Thyroid gland (tissue), 4 donors: ENCODE measurements around the gene INO80C.

Experiments used
- CTCF ChIP-seq, 6 experiments: fragments of 200-600 bp in 3 of 6; fragments of 450-650 bp in 3 of 6; sonication (generic) in 3 of 6; IDR thresholded peaks; one replicate each; pipeline ENCODE4 v1.5.1; 2016 to 2019; ENCODE audit warnings: antibody characterized with exemption in 6 of 6, mild to moderate bottlenecking in 2 of 6, inconsistent platforms in 1 of 6, moderate library complexity in 1 of 6
- POLR2A ChIP-seq, 2 donors: fragments of 450-650 bp; IDR thresholded peaks; one replicate each; pipeline ENCODE4 v1.6.1; 2017; ENCODE audit warnings: antibody characterized with exemption in 2 of 2, mild to moderate bottlenecking in 2 of 2, moderate library complexity in 1 of 2

- TF ChIP-seq POLR2A (IDR thresholded peaks at IDR 0.05): no peak
- no peak for TF ChIP-seq CTCF (IDR thresholded peaks at IDR 0.05)
These were observed 32.4 kb downstream of the INO80C start for GRCh38 chr18:35465329-35465728.
